HG03558 (cell line): ENCODE results near the gene LRRN2.

ENCODE experiments used
- ATAC-seq: cut with Tn5 transposase; IDR thresholded peaks from one replicate; pipeline ENCODE4 v1.9.1; 2021; ENCODE audit warnings: moderate number of reproducible peaks; ENCODE audit not compliant: unreplicated experiment; ENCODE audit errors: extremely low read depth

Gene LRRN2

GRCh38 chr1:204713541-204713940 is 28.0 kb upstream of the LRRN2 start:
- no peak for ATAC-seq

- ATAC-seq = no peak
These were observed 27.3 kb upstream of the LRRN2 start for GRCh38 chr1:204712708-204713430.

- ATAC-seq = no peak
These were observed 26.6 kb upstream of the LRRN2 start for GRCh38 chr1:204711947-204712701.

GRCh38 chr1:204711103-204711946 is 25.8 kb upstream of the LRRN2 start:
- no peak for ATAC-seq

GRCh38 chr1:204709960-204710912 is 24.7 kb upstream of the LRRN2 start:
- no peak for ATAC-seq

GRCh38 chr1:204709021-204709420 is 23.5 kb upstream of the LRRN2 start:
- no peak for ATAC-seq

GRCh38 chr1:204706838-204707509 is 21.4 kb upstream of the LRRN2 start:
- no peak for ATAC-seq

- ATAC-seq = no peak
These were observed 20.6 kb upstream of the LRRN2 start for GRCh38 chr1:204705888-204706837.

GRCh38 chr1:204705493-204705811 is 19.9 kb upstream of the LRRN2 start:
- ATAC-seq = no peak

GRCh38 chr1:204704794-204705492 is 19.4 kb upstream of the LRRN2 start:
- no peak for ATAC-seq

GRCh38 chr1:204703826-204704612 is 18.5 kb upstream of the LRRN2 start:
- no peak for ATAC-seq

GRCh38 chr1:204703268-204703664 is 17.7 kb upstream of the LRRN2 start:
- ATAC-seq = no peak

GRCh38 chr1:204702552-204703267 is 17.2 kb upstream of the LRRN2 start:
- no peak for ATAC-seq

GRCh38 chr1:204701229-204701628 is 15.7 kb upstream of the LRRN2 start:
- no peak for ATAC-seq

GRCh38 chr1:204697893-204698292 is 12.4 kb upstream of the LRRN2 start:
- no peak for ATAC-seq

GRCh38 chr1:204696606-204697005 is 11.1 kb upstream of the LRRN2 start:
- ATAC-seq = no peak
